Smooth muscle cell (in vitro differentiated cells): ENCODE data around the gene CRB1. TPM values are rescaled to one million over a fixed set of nuclear protein-coding genes. Genes with fewer than 3 reads are reported as not detected.

Experiments
- DNase-seq: peaks from one replicate; lab custom pipeline; 2025; ENCODE audit not compliant: unreplicated experiment; lab: John Stamatoyannopoulos, UW
- H2AFZ ChIP-seq: fragments of 200-600 bp; sonication (generic); 2 replicates; pipeline ENCODE4 v1.6.0; 2016; ENCODE audit warnings: antibody characterized with exemption, low read depth, mild to moderate bottlenecking
- H3F3A ChIP-seq: fragments of 200-600 bp; sonication (generic); 2 replicates; pipeline ENCODE4 v1.6.0; 2017; ENCODE audit warnings: antibody characterized with exemption, low read depth
- H3K27ac ChIP-seq: fragments of 200-600 bp; sonication (generic); 2 replicates; pipeline ENCODE4 v1.5.1; 2016; ENCODE audit warnings: low read depth, mild to moderate bottlenecking
- H3K27me3 ChIP-seq: fragments of 200-600 bp; sonication (generic); 2 replicates; pipeline ENCODE4 v1.6.1; 2016; ENCODE audit warnings: low read depth, mild to moderate bottlenecking
- H3K36me3 ChIP-seq: fragments of 200-600 bp; sonication (generic); 2 replicates; pipeline ENCODE4 v1.5.1; 2016; ENCODE audit warnings: low read depth
- H3K4me1 ChIP-seq: fragments of 200-600 bp; sonication (generic); 2 replicates; pipeline ENCODE4 v1.5.1; 2016; ENCODE audit warnings: low read depth
- H3K4me2 ChIP-seq: fragments of 200-600 bp; sonication (generic); 2 replicates; pipeline ENCODE4 v1.6.0; 2016; ENCODE audit warnings: mild to moderate bottlenecking
- H3K4me3 ChIP-seq: fragments of 200-600 bp; sonication (generic); 2 replicates; pipeline ENCODE4 v1.5.1; 2016; ENCODE audit warnings: mild to moderate bottlenecking
- H3K79me2 ChIP-seq: fragments of 200-600 bp; sonication (generic); 2 replicates; pipeline ENCODE4 v1.6.0; 2016; ENCODE audit warnings: low read depth, mild to moderate bottlenecking
- H3K9ac ChIP-seq: fragments of 200-600 bp; sonication (generic); 2 replicates; pipeline ENCODE4 v1.6.0; 2016; ENCODE audit warnings: low read depth
- H3K9me3 ChIP-seq: fragments of 200-600 bp; sonication (generic); replicated peaks from 2 replicates; pipeline ENCODE4 v1.5.1; 2016; ENCODE audit warnings: low read depth
- H4K20me1 ChIP-seq: fragments of 200-600 bp; sonication (generic); 2 replicates; pipeline ENCODE4 v1.6.0; 2016; ENCODE audit warnings: low read depth
- WGBS: methylation state at CpG from one replicate; pipeline ENCODE4 v1.1.7; 2016; ENCODE audit warnings: low lambda C conversion rate; 5-methylcytosine and 5-hydroxymethylcytosine counted together
- polyA plus RNA-seq: library from polyadenylated mRNA; unstranded; fragments of >200 nt; fragmentation: Nextera tagmentation; extraction: Ambion mirVana; gene quantifications from 2 replicates; pipeline ENCODE4 v1.2.1, GENCODE V29; 2016
- total RNA-seq: library from RNA; depleted of rRNA; stranded (reverse); fragments of >200 nt; gene quantifications from 2 replicates; pipeline ENCODE4 v1.2.3, GENCODE V29; 2014
- TF ChIP-seq, protein P1 (sequence below): fragments of 200-600 bp; sonication (generic); IDR thresholded peaks from 2 replicates; pipeline ENCODE4 v1.5.1; 2017; ENCODE audit warnings: borderline replicate concordance, mild to moderate bottlenecking, antibody characterized with exemption; ENCODE audit not compliant: insufficient read depth, poor library complexity, severe bottlenecking

Gene CRB1
- total and polyA plus RNA-seq, 2 experiments from 2014 or later, result under 0.01 TPM; not detected in 1

DNA sequence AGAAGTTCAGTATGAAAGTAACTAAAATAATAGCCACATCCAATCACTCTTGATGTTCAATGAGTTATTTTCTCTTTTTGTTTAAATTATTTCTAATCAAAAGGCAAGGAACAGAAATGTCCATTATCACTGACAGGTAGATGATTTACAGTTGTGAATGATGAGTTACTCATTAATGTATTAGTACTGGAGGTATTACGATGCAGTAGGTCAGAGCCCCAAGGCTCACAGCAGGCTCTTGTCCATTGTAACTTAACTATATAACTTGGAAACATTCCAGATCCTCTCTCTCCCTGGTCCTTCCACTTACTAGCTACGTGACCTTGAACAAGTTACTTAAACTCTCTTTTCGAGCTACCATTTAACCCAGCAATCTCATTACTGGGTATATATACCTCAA, 39.5 kb downstream of the CRB1 start:
- no peaks in the 10 kb centered on the region for H3K9me3 ChIP-seq
- no peak overlapping the region for H3K4me3 ChIP-seq
- 69% methylated on average over 3 of the region's 3 CpGs for WGBS
- H3K79me2 ChIP-seq, result no peaks in the 10 kb centered on the region
- H2AFZ ChIP-seq, result no peak overlapping the region
- H3K4me1 ChIP-seq, result no peaks in the 10 kb centered on the region
- H3K27ac ChIP-seq, result no peak overlapping the region
- H4K20me1 ChIP-seq, result no peaks in the 10 kb centered on the region
- no peaks in the 10 kb centered on the region for H3F3A ChIP-seq
- no peak for DNase-seq
- TF ChIP-seq, protein P1, sequence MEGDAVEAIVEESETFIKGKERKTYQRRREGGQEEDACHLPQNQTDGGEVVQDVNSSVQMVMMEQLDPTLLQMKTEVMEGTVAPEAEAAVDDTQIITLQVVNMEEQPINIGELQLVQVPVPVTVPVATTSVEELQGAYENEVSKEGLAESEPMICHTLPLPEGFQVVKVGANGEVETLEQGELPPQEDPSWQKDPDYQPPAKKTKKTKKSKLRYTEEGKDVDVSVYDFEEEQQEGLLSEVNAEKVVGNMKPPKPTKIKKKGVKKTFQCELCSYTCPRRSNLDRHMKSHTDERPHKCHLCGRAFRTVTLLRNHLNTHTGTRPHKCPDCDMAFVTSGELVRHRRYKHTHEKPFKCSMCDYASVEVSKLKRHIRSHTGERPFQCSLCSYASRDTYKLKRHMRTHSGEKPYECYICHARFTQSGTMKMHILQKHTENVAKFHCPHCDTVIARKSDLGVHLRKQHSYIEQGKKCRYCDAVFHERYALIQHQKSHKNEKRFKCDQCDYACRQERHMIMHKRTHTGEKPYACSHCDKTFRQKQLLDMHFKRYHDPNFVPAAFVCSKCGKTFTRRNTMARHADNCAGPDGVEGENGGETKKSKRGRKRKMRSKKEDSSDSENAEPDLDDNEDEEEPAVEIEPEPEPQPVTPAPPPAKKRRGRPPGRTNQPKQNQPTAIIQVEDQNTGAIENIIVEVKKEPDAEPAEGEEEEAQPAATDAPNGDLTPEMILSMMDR, result no peak
- H3K27me3 ChIP-seq, result no peaks in the 10 kb centered on the region
- no peaks in the 10 kb centered on the region for H3K36me3 ChIP-seq
- H3K9ac ChIP-seq, result no peak overlapping the region
- no peak overlapping the region for H3K4me2 ChIP-seq

DNA sequence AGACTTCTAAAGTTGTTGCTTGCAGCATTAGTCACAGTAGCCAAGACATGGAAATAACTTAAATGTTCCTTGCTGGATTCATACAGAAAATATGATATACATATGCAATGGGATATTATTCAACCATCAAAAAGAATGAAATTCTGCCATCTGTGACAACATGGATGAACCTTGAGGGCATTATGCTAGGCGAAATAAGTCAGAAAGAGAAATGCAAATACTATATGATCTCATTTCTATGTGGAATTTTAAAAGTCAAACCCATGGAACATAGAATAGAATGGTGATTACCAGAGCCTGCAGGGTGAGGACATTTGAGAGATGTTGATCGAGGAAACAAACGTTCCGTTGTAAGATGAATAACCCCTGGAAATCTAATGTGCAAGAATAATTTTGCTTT, 43.0 kb downstream of the CRB1 start:
- Histone ChIP-seq H3K4me2 (no peak overlapping the region), H3K36me3 (no peaks in the 10 kb centered on the region), H4K20me1 (no peaks in the 10 kb centered on the region), H3K9ac (no peak overlapping the region), H3K27me3 (no peaks in the 10 kb centered on the region), H3K4me1 (no peaks in the 10 kb centered on the region), H3K9me3 (no peaks in the 10 kb centered on the region), H3F3A (no peaks in the 10 kb centered on the region), H3K27ac (no peak overlapping the region), H3K4me3 (no peak overlapping the region), H2AFZ (no peak overlapping the region), H3K79me2 (no peaks in the 10 kb centered on the region)
- no peak for DNase-seq
- TF ChIP-seq, protein P1, result no peak
- 82% methylated on average over 4 of the region's 4 CpGs for WGBS

DNA sequence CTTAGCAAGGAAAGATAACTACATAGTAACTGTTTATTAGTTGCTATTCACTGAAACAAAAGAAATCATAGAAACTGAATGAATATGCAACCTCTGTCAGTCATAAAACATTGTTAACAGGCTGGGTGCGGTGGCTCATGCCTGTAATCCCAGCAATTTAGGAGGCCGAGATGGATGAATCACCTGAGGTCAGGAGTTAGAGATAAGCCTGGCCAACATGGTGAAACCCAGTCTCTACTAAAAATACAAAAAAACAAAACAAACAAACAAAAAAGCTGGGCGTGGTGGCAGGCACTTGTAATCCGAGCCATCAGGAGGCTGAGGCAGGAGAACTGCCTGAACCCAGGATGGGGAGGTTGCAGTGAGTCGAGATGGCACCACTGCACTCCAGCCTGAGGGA, 44.1 kb downstream of the CRB1 start:
- Histone ChIP-seq H3K9ac (no peak overlapping the region), H3K27ac (no peak overlapping the region), H3K36me3 (no peaks in the 10 kb centered on the region), H3K9me3 (no peaks in the 10 kb centered on the region), H3K4me2 (no peak overlapping the region), H3F3A (no peaks in the 10 kb centered on the region), H3K79me2 (no peaks in the 10 kb centered on the region), H3K4me3 (no peak overlapping the region), H3K27me3 (no peaks in the 10 kb centered on the region), H4K20me1 (no peaks in the 10 kb centered on the region), H2AFZ (no peak overlapping the region), H3K4me1 (no peaks in the 10 kb centered on the region)
- TF ChIP-seq, protein P1, result no peak
- 52% methylated on average over 5 of the region's 5 CpGs for whole genome bisulfite sequencing
- DNase-seq, result no peak

DNA sequence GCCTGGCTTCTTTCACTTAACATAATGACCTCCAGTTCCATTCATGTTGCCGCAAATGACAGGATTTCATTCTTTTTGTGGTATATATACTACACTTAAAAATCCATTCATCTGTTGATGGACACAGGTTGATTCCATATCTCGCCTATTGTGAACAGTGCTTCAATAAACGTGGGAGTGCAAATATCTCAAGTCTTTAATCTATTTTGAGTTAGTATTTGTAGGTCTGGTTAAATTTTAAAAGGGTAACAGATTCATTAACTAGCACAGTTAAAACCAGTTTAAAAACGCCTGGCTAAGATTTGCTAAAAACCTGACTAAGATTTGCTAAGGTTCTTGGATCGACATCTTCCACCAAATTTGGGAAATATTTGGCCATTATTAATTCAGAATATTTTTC, 45.7 kb downstream of the CRB1 start:
- TF ChIP-seq, protein P1, result no peak
- no peaks in the 10 kb centered on the region for H3K4me1 ChIP-seq
- H3F3A ChIP-seq, result no peaks in the 10 kb centered on the region
- H3K79me2 ChIP-seq, result no peaks in the 10 kb centered on the region
- WGBS, result 76% methylated on average over 5 of the region's 5 CpGs
- H3K9ac ChIP-seq, result no peak overlapping the region
- no peaks in the 10 kb centered on the region for H3K9me3 ChIP-seq
- no peaks in the 10 kb centered on the region for H3K36me3 ChIP-seq
- DNase-seq, result no peak
- H3K27ac ChIP-seq, result no peak overlapping the region
- no peak overlapping the region for H2AFZ ChIP-seq
- no peak overlapping the region for H3K4me3 ChIP-seq
- no peaks in the 10 kb centered on the region for H4K20me1 ChIP-seq
- H3K4me2 ChIP-seq, result no peak overlapping the region
- no peaks in the 10 kb centered on the region for H3K27me3 ChIP-seq
